Fibroblast of mammary gland (primary cell): Measurements from ENCODE around the gene GPR78.

Experiments used
- DNase-seq: peaks from one replicate; pipeline ENCODE4 v3.0.0-alpha.2; 2010; ENCODE audit warnings: low read depth
- H3K4me3 ChIP-seq: 2 replicates; pipeline ENCODE4 v1.5.1; 2011; ENCODE audit warnings: low read depth, mild to moderate bottlenecking, low read length, moderate library complexity; ENCODE audit not compliant: control insufficient read depth
- CTCF ChIP-seq: conservative IDR thresholded peaks from 2 replicates; pipeline ENCODE4 v1.5.1; 2011; ENCODE audit warnings: low read depth, low read length, inconsistent platforms; ENCODE audit not compliant: control insufficient read depth, insufficient read depth

GPR78 gene

GRCh38 chr4:8555716-8556115, 24.5 kb upstream of the GPR78 start:
- TF ChIP-seq CTCF: no peak

GRCh38 chr4:8556341-8557150, 23.6 kb upstream of the GPR78 start:
- no peak for TF ChIP-seq CTCF
- no peak for DNase-seq
- H3K4me3 ChIP-seq: no peak overlapping the region

More at GRCh38 chr4:8555716-8556115, 24.5 kb upstream of the GPR78 start:
- H3K4me3 ChIP-seq: no peak overlapping the region
- DNase-seq: no peak

GRCh38 chr4:8557151-8558076, 22.8 kb upstream of the GPR78 start:
- no peak for TF ChIP-seq CTCF
- H3K4me3 ChIP-seq: no peak overlapping the region
- no peak for DNase-seq

- DNase-seq: no peak
- H3K4me3 ChIP-seq: no peak overlapping the region
- no peak for TF ChIP-seq CTCF
These were observed 21.9 kb upstream of the GPR78 start for GRCh38 chr4:8558080-8558960.

- TF ChIP-seq CTCF: no peak
- H3K4me3 ChIP-seq: no peak overlapping the region
- DNase-seq: no peak
These were observed 21.2 kb upstream of the GPR78 start for GRCh38 chr4:8559011-8559410.

- H3K4me3 ChIP-seq: no peak overlapping the region
- no peak for TF ChIP-seq CTCF
- no peak for DNase-seq
These were observed 20.5 kb upstream of the GPR78 start for GRCh38 chr4:8559524-8560264.
